GM12872 (cell line): ENCODE results near the gene OPRL1.

Experiments
- TF ChIP-seq, protein P1 (sequence below): IDR thresholded peaks from 3 replicates; pipeline ENCODE4 v1.5.1; 2011; ENCODE audit warnings: low read depth, mild to moderate bottlenecking, low read length, moderate library complexity; ENCODE audit not compliant: insufficient read depth

OPRL1 gene

DNA sequence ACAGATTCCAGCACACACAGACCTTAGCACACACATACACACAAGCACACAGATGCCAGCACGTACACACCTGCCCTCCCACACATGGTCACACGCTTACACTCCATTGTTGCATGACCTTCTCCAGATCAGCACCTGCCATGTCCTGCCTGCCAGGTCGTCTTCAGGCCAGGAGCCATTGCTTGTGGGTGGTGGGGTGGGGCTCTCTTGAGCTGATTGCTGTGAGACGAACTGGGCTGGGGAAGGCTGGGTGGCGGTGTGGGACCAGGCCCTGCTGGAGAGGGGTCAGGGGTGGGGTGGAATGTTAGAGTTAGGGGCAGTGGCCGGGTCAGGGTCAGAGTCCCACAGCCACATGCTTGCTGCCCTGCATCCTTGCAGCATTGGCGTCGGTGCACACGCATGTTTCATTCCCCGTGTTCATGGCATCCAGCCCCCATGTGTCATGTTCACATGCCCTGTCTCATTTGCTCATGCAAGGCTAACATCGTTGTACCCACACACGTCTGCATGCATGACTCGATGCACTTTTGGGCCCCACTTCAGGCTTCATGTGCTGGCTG, 34.0 kb downstream of the OPRL1 start:
- TF ChIP-seq, protein P1, sequence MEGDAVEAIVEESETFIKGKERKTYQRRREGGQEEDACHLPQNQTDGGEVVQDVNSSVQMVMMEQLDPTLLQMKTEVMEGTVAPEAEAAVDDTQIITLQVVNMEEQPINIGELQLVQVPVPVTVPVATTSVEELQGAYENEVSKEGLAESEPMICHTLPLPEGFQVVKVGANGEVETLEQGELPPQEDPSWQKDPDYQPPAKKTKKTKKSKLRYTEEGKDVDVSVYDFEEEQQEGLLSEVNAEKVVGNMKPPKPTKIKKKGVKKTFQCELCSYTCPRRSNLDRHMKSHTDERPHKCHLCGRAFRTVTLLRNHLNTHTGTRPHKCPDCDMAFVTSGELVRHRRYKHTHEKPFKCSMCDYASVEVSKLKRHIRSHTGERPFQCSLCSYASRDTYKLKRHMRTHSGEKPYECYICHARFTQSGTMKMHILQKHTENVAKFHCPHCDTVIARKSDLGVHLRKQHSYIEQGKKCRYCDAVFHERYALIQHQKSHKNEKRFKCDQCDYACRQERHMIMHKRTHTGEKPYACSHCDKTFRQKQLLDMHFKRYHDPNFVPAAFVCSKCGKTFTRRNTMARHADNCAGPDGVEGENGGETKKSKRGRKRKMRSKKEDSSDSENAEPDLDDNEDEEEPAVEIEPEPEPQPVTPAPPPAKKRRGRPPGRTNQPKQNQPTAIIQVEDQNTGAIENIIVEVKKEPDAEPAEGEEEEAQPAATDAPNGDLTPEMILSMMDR: no peak

DNA sequence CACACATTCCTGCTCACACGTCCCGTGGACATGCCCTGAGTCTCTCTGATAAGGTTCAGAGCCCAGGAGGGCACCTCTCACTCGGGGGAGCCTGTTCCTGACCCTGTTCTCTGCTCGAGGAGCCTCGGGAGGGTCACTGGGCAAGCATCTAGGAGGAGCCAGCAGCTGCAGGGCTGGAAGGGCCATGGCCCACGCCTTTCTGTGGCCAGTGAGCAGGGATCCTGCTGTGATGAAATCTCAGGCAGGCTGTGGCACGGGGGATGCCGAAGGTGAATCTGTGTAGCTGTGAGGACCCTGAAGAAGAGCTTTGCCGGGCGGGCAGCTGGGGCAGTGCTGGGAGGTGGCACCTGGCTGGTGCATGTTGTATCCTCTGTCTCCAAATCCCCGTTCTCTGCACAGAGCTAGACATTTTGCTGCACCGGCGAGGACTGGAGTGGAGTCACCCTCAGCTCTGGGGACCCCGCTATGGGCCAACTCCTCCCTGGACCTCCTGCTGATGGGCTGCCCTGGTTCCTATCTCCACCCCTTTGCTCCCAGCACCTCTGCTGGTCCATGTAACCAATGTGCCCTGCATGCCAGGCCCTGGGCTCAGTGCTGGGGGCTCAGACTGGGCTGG, 34.6 kb downstream of the OPRL1 start:
- TF ChIP-seq, protein P1: no peak

DNA sequence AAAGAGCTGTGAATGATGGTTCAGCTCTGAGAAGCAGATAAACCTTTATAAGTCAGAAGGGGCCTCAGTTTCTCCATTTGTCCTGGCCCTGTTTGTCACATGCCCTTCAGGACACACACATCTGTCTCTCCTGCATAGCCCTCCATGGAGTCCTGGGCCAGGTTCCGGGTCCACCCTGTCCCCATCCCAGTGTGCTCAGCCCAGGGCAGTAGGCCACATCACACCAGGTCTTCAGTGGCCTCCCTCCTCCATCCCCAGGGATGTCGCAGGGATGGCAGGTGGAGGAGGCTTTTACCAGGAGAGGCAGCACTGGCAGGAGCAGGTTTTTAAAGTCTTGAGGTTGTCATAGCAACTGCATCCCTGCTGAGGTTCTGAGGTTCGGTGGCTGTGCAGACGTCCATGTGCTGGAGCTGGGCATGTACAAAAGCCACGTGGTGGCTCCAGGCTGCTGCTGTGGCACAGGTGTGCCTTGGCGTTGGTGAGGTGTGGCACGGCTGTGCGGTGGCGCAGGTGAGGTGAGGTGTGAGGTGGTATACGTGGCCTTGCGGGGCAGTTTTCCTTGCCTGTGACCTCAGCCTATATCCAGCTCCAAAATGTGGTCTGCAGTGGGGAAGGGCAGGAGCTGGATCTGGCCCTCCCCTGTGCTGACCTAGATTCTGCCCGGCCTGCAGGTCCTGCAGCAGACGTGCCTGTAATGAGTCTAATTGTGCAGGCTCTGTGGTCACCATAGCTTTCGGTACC, 35.5 kb downstream of the OPRL1 start:
- TF ChIP-seq, protein P1: no peak

DNA sequence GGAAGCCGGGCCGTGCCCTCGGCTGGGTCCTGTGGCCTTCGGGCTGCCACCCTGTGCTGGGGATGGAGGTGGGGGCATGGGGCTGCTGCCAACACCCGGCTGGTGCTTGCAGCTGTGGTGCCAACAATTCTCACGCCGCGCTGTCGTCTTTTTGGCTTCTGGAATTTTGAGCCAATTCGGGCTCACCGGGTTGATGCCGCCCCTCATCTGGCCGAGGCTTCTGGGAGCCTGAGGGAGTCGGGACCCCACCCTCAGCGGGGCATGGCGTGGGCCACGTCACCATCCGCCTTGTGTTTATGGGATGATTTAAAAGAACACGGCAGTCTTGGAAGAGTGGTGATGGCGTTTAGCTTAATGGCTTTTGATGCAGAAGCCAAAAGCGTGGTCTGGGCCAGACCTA, 36.1 kb downstream of the OPRL1 start:
- TF ChIP-seq, protein P1: no peak

DNA sequence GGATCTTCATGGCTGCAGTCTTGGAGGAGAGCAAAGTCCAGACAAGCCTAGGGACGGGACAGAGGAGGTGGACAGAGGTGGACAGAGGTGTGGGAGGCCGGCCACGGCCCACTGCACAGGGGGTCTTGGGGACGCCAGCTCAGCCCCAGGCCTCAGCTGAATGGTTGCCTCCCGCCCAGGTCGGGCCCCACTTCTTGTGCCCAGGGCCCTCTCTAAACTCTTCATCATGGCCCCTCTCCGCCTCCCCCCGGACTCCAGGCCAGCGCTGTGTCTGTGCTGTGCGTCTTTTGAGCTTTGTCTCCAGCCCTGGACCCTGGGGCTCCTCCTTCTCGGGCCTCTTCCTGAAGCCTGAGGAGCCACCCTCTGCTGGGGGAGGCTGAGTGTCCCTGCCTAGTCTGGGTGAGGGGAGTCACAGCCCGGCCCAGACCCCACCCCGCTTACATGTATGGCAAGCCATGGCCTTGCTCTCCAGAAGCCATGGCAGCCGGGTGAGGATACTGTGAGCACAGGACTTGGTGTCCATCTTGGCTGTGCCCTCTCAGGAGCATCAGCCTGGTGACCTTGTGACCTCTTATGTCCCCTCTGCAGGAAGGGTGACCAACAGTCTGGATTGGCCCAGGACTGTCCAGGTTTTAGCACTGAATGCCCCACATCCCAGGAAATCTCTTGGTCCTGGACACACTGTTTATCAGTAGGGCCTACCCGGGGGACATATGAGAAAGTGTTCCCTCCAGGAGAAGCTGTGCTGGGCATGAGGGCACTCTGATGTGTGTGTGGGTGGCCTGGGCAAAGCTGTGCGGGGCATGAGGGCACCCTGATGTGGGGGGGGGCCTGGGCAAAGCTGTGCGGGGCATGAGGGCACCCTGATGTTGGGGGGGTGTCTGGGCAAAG, 36.9 kb downstream of the OPRL1 start:
- TF ChIP-seq, protein P1: no peak

DNA sequence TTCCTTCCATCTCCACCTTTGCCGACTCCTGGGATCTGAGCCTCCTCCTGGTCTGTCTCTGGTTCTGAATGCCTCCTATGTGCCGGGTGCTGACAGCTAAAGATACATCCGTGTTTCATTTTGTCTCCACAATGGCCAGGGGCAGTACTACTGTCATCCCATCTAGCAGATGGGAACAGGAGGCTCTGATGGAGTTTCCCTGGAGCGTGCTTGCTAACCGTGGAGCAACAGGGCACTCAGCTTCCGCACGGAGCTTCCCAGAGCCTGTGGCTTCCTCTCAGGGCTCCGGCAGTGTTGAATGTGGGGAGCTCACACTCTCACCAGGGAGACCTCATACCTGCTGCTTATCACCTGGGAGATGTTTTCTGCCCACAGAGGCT, 39.4 kb downstream of the OPRL1 start:
- TF ChIP-seq, protein P1: no peak

DNA sequence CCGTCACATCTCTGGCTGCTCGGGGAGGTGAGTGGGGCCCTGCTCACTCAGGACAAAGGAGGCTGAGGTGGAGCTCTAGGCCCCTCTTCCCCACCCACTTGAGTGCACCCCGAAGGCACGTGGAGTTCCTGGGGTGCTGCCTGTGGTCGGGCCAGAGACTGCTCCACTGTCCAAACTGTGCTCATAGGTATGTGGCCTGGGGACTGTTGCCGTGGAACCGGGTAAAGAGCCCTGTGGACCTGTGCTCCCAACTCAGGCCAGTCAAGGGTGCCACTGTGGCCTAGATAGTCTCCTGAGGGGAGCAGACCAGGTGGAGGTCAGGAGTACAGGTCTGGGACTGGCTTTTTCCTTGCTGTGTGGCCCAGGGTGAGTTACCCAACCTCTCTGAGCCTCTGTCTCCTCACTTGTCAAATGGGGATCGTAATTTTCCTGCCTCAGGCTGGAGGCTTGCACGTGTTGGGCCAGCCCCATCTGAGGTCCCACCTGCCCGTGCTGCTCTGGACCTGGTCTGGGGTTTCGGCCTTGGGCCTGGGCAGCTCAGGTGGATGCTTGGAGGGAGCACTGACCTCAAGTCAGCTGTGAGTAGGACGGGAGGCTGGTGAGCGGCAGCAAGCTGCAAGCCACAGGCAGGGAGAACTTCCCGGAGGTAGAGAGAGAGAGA, 39.9 kb downstream of the OPRL1 start:
- TF ChIP-seq, protein P1: no peak
